BE2C (cell line): ENCODE results near the gene SMIM10L1.
A peak's percentile ranks its signal among the peaks of the same experiment; 100 is the strongest.

Experiments
- DNase-seq: peaks from one replicate; pipeline ENCODE4 v3.0.0-alpha.2; 2020
- H3K27me3 ChIP-seq: fragments of 250-450 bp; sonication (Bioruptor Pico); 2 replicates; pipeline ENCODE4 v1.5.1; 2020; ENCODE audit warnings: mild to moderate bottlenecking
- H3K36me3 ChIP-seq: fragments of 250-450 bp; sonication (Bioruptor Pico); 2 replicates; pipeline ENCODE4 v1.5.1; 2020; ENCODE audit warnings: mild to moderate bottlenecking
- H3K4me1 ChIP-seq: fragments of 250-450 bp; sonication (Bioruptor Pico); 2 replicates; pipeline ENCODE4 v1.5.1; 2020
- H3K4me3 ChIP-seq: 2 replicates; pipeline ENCODE4 v1.5.1; 2011; ENCODE audit warnings: low read depth, low read length
- H3K9me3 ChIP-seq: fragments of 250-450 bp; sonication (Bioruptor Pico); 2 replicates; pipeline ENCODE4 v1.5.1; 2020
- CTCF ChIP-seq: IDR thresholded peaks from 2 replicates; pipeline ENCODE4 v1.5.1; 2012; ENCODE audit warnings: mild to moderate bottlenecking, low read depth, low read length

Gene SMIM10L1

GRCh38 chr12:11154400-11154925, 16.5 kb upstream of the SMIM10L1 start:
- Histone ChIP-seq H3K4me3 (no peak overlapping the region), H3K9me3 (no peaks in the 10 kb centered on the region), H3K36me3 (no peaks in the 10 kb centered on the region; the same call in 1 of the 2 replicates), H3K27me3 (no peaks in the 10 kb centered on the region), H3K4me1 (no peaks in the 10 kb centered on the region)
- no peak for TF ChIP-seq CTCF
- DNase-seq, result no peak

- no peaks in the 10 kb centered on the region for H3K4me1 ChIP-seq
Observed at GRCh38 chr12:11158885-11159444, 12.0 kb upstream of the SMIM10L1 start.

GRCh38 chr12:11162502-11162901, 8.5 kb upstream of the SMIM10L1 start:
- TF ChIP-seq CTCF, result no peak
- Histone ChIP-seq H3K9me3 (no peaks in the 10 kb centered on the region), H3K27me3 (no peaks in the 10 kb centered on the region), H3K4me1 (no peaks in the 10 kb centered on the region), H3K36me3 (peaks cover 23% of the 10 kb centered on the region), H3K4me3 (no peak overlapping the region)
- no peak for DNase-seq

More at GRCh38 chr12:11158885-11159444, 12.0 kb upstream of the SMIM10L1 start:
- no peak for DNase-seq
- H3K4me3 ChIP-seq, result no peak overlapping the region
- TF ChIP-seq CTCF, result no peak
- no peaks in the 10 kb centered on the region for H3K9me3 ChIP-seq
- H3K27me3 ChIP-seq, result no peaks in the 10 kb centered on the region
- peaks cover 11% of the 10 kb centered on the region for H3K36me3 ChIP-seq

GRCh38 chr12:11164384-11164783, 6.6 kb upstream of the SMIM10L1 start:
- Histone ChIP-seq H3K4me3 (no peak overlapping the region), H3K9me3 (no peaks in the 10 kb centered on the region), H3K4me1 (no peaks in the 10 kb centered on the region), H3K36me3 (peaks cover 23% of the 10 kb centered on the region), H3K27me3 (no peaks in the 10 kb centered on the region)
- TF ChIP-seq CTCF, result no peak
- no peak for DNase-seq

- Histone ChIP-seq H3K36me3 (peaks cover 18% of the 10 kb centered on the region), H3K4me3 (no peak overlapping the region), H3K27me3 (no peaks in the 10 kb centered on the region), H3K9me3 (no peaks in the 10 kb centered on the region), H3K4me1 (no peaks in the 10 kb centered on the region)
- TF ChIP-seq CTCF, result no peak
- DNase-seq, result no peak
Observed at GRCh38 chr12:11166300-11166699, 4.7 kb upstream of the SMIM10L1 start.

GRCh38 chr12:11170810-11171144, 217 bp upstream of the SMIM10L1 start:
- no peak for TF ChIP-seq CTCF
- no peaks in the 10 kb centered on the region for H3K4me1 ChIP-seq
- no peaks in the 10 kb centered on the region for H3K27me3 ChIP-seq
- peak overlapping the region; percentile 87 for H3K4me3 ChIP-seq
- DNase-seq, result no peak
- peaks cover 9% of the 10 kb centered on the region for H3K36me3 ChIP-seq
- no peaks in the 10 kb centered on the region for H3K9me3 ChIP-seq
